Head of caudate nucleus (tissue), 42 donors: ENCODE results near the gene CACNA2D2.

ENCODE experiments used
- DNase-seq, 42 donors: peaks; one replicate each; pipeline versions ENCODE4 v3.0.0 to v3.0.0-alpha.2; 2020 to 2021; ENCODE audit warnings: mixed read lengths in 7 of 42
- intact Hi-C: fragments of 100-400 bp; cut with DNase I; formaldehyde crosslinking; loops from one replicate; pipeline ENCODE4 v1.15.0; 2022

The CACNA2D2 gene

GRCh38 chr3:50345586-50346234 lies 157.7 kb downstream of the CACNA2D2 start, which contains the start of gene ZMYND10:
ZMYND10 (minus strand) TSS chr3:50345732; CDS start chr3:50345579, 153 bp downstream.
- DNase-seq, result peak; percentile 33 to 87 (median 71)
- intact Hi-C loops, result loop anchor here (5.0 kb wide), 1 partner anchor 197 kb away; no protein-coding TSS in a partner anchor

- intact Hi-C loops, result loop anchor here (5.0 kb wide), 1 partner anchor 197 kb away; no protein-coding TSS in a partner anchor
- DNase-seq, result no peak
Observed at GRCh38 chr3:50345008-50345407, 158.4 kb downstream of the CACNA2D2 start.

GRCh38 chr3:50342813-50343633 lies 160.4 kb downstream of the CACNA2D2 start:
- intact Hi-C loops, result no loop called here
- no peak for DNase-seq

DNA sequence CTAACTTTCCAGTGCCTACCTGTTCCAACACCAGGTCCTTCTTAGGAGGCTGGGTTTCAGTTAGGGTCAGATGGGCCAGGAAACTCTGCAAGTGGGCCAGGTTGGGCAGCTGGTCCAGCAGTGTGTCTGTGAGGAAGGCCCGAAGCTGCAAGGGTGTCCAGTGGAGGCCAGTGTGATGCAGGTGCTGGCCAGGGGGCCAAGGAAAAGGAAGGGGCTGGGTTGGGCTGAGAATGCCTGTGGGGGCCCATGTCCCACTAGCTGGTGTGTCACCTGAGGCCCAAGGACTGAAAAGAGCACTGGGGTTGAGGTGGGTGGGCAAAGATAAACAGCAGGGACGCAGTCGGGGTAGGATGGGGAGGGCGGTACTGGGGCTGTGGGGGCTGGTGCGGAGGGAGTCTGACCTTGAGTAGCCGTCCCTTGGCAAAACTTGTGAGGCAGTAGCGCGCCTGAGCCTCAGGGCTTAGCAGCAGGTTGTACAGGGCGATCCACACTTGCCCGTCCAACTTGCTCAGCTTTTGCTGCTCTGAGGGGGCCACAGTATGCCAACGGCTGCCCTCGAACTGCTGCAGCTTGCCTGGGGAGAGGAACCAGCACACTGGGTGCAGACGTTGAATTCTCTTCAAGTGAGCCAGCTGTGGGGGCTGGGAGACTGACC lies 161.3 kb downstream of the CACNA2D2 start:
- intact Hi-C loops, result no loop called here
- DNase-seq, result no peak

DNA sequence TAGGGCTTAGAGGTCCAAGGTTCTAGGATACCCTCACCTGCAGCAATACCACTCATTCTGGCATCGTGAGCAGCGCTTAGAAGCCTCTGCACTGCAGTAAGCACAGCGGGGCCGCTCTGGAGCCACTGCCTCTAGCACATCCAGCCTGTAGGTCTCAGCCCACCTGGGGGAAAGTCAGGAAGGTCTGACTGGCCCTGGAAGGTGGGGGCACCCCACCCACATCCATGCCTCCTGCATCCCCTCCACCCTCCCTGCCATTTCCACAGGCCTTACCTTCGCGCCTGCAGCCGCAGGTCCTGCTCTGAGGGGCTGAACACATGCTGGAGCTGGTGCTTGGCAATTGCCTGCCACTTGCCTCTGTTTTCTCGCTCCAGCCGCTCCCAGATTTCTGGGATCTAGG lies 161.9 kb downstream of the CACNA2D2 start:
- intact Hi-C loops, result no loop called here
- DNase-seq, result no peak

GRCh38 chr3:50340448-50341329 lies 162.7 kb downstream of the CACNA2D2 start, which contains the start of gene RASSF1:
RASSF1 (minus strand) TSS chr3:50340836; CDS start chr3:50340805, 31 bp downstream.
- intact Hi-C loops, result no loop called here

DNA sequence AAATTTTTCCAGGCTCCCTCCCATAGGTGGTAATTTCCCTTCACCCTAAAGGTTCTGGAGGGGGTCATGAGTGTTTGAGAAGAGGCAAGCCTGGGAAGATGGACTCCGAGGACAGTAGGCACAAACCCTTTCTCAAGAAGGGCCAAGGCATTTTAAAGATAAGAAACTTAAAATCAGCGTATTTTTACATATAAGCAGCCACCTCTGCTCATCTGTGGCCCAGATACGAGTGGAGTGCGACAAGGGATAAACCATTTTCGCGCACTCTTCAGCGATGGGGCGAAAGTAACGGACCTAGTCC lies 163.3 kb downstream of the CACNA2D2 start:
- intact Hi-C loops, result no loop called here

More at GRCh38 chr3:50340448-50341329, 162.7 kb downstream of the CACNA2D2 start, which contains the start of gene RASSF1:
- DNase-seq, result peak in 6 of 42 donors; percentile 22 to 51 (median 26)

GRCh38 chr3:50339485-50340146 lies 163.8 kb downstream of the CACNA2D2 start:
- DNase-seq, result no peak
- intact Hi-C loops, result no loop called here

More for the DNA sequence above, 163.3 kb downstream of the CACNA2D2 start:
- no peak for DNase-seq

- DNase-seq, result no peak
- intact Hi-C loops, result no loop called here
Observed at GRCh38 chr3:50338965-50339364, 164.5 kb downstream of the CACNA2D2 start.

DNA sequence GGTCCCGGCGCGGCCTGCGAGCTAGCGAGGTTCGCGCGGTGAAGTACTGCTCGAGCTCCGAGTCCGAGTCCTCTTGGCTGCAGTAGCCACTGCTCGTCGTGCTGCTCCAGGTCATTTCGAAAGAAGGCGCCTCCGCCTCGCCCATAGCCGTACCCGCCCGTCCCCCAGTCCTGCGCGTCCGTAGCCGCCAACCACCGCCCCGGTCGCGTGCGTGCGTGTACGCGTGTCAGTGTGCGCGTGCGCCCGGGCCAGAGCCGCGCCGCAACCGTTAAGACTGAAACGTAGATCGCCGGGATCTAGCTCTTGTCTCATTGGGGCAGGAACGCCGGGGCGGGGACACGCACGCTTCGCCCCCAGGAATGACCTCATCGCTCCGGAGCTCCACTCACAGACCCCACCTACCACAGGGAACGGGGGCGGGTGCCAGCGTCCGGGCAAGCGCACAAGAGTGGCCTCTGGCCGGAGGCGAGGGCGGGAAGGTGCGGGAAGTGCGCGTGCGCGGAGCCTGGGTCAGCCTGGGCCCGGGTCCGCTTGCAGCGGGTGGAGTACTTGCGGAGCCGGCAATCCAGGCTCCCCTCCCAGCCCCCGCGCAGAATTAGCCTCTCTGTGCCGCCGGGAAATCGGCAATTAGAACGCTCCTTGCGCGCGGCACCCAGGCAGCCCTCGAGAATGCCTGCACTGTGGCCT lies 166.1 kb downstream of the CACNA2D2 start:
- intact Hi-C loops, result no loop called here
- peak; percentile 97 to 100 (median 99) for DNase-seq

DNA sequence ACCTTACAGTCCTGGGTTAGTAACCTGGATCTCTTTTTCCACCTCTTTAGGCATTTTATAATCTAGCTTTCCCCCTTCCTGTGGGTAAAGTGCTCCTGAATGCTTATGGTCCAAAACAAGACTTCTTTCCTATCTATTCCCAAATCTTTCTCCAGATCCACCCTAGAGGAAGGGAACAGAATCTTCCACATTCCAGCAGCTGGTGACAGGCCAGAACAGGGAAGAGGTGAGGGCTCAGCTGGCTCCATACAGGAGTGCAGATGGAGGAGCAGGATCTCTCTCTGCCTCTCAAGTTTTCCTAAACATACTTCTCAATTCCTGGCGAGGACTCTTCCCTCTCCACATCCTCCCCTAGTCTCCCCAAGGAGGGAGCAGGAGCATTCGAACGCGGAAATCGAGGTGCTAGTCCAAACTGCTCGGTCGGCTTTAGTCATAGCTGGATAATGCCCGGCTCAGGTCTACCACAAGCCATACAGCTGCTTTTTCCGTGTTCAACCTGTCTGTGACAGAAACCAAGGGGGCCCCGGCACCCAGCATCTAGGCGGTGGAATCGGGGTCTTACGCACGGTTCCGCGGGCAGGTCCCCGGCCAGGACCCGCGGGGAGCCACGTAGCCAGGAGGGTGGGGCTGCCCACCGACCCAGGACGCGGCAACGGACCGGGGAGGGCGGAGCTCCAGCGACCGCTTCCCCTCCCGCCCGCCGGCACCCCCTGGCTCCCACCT lies 166.8 kb downstream of the CACNA2D2 start:
- intact Hi-C loops, result no loop called here
- DNase-seq, result peak in 2 of 42 donors; percentile 12 to 31

DNA sequence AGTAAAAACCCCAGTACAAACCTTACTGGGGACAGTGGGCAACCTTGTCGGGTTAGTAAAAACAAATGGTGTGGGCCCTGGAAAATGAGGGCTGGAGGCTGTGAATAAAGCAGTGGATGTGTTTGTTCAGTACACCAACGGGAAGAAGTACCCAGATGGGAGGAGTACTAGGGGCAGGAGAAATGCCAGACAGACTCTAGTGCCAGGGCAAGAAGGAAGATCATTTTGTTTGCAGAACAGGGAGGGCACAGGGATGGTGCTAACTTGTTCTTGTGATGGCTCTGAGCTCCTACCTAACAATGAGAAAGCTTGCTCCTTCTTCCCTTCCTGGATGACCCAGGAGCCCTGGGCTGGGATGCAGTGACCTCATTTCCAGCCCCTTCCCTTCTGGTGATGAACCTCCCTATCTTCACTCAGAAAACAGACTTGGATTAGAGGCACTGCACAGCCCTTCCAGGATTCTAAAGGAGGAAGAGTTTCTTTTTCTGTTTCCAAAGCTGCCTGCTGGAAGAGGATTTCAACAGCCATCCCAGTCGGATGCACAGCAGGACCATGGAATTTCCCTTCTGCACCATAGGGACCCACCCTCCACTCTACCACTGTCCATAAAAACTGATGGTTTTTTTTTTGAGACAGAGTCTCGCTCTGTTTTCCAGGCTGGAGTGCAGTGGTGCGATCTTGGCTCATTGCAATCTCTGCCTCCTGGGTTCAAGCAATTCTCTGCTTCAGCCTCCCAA lies 168.9 kb downstream of the CACNA2D2 start:
- DNase-seq, result no peak
- intact Hi-C loops, result no loop called here

DNA sequence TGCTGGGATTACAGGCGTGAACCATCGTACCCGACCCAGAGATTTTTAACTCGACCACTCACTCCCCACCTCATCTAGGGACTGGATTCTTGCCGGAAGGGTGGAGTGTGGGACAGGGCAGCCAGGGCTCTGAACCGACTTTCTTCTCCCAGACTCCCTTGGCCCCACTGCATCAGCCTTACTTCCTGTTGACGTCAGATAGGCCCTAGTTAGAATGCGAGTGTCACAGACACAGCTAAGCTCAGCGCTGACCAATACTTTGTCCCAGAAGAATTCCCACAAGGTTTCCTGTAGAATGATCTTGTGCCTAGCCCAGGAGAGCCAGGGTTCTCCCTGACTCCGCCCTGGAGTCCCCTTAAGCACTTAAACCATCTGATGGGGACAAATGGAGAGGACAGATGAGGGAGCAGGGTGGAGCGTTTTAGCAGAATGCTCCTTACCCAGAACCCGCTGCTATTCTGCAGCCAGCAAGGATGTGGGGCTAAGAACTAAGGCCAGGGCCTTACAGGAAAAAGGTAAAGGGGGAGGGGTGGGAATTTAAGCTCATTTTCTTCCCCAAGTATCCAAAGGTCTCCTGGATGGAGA lies 169.6 kb downstream of the CACNA2D2 start:
- no peak for DNase-seq
- intact Hi-C loops, result no loop called here

DNA sequence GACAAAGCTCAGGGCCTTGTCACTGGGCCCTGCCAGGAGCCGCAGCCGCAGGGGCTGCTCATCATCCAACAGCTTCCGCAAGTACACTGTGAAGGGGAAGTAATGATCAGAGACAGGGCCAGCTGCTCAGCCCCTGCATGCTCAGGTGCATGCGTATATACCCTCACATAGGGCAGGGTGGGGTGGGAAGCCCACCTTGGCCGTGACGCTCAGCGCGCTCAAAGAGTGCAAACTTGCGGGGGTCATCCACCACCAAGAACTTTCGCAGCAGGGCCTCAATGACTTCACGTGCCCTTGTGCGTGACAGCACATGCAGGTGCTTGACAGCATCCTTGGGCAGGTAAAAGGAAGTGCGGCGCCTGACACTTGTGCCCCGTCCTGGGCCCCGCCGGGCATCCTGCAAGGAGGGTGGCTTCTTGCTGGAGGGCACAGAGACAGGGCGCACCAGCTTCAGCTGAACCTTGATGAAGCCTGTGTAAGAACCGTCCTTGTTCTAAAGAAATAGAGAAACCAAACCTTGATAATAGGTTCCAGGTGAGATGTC lies 172.0 kb downstream of the CACNA2D2 start:
- DNase-seq, result no peak
- intact Hi-C loops, result no loop called here

DNA sequence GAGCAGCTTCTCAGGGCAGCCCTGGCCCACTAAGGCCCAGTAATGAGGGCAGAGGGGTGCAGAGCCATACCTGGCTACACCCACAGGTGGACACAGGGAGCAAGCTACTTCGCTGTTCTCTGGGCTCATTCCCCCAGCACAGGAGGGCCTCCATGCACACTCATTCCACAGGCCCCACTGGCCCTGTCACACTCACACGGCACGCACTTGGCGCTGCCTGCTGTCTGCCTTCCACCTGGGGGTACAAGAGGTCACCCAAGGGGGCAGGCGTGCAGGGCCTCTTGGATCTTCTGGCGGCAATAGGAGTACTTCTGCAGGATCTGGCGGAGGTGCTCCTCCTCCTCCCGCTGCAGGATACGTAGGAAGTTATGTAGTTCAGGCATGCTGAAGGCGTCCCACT lies 173.1 kb downstream of the CACNA2D2 start:
- DNase-seq, result no peak
- intact Hi-C loops, result no loop called here
